Keratinocyte (primary cell): ENCODE results near the gene DGKZ. TPM values are rescaled to one million over a fixed set of nuclear protein-coding genes. Genes with fewer than 3 reads are reported as not detected.

Experiments used
- DNase-seq: peaks from one replicate; pipeline ENCODE4 v3.0.0-alpha.2; 2011; ENCODE audit warnings: low read depth, missing footprints, low spot score
- FAIRE-seq: peaks from 2 replicates; lab custom pipeline; 2011; peaks lifted over from hg19 to GRCh38; lab: Jason Lieb, UNC
- H2AFZ ChIP-seq: 2 replicates; pipeline ENCODE4 v1.6.0; 2012; ENCODE audit warnings: low read length, control low read depth, inconsistent platforms; ENCODE audit not compliant: control insufficient read depth
- H3K27ac ChIP-seq: 2 replicates; pipeline ENCODE4 v1.5.1; 2011; ENCODE audit warnings: low read length; ENCODE audit not compliant: control insufficient read depth, insufficient read depth
- H3K27me3 ChIP-seq: 3 replicates; pipeline ENCODE4 v1.6.0; 2011; ENCODE audit warnings: low read length; ENCODE audit not compliant: control insufficient read depth, insufficient read depth; ENCODE audit errors: extremely low read depth
- H3K36me3 ChIP-seq, 2 experiments: 2 replicates in 1 of 2; 3 replicates in 1 of 2; pipeline ENCODE4 v1.5.1; 2011; ENCODE audit warnings: low read length in 2 of 2, mild to moderate bottlenecking in 1 of 2; ENCODE audit not compliant: control insufficient read depth in 2 of 2, insufficient read depth in 2 of 2; ENCODE audit errors: extremely low read depth in 1 of 2
- H3K4me1 ChIP-seq: 3 replicates; pipeline ENCODE4 v1.5.1; 2011; ENCODE audit warnings: low read length; ENCODE audit not compliant: control insufficient read depth, insufficient read depth; ENCODE audit errors: extremely low read depth
- H3K4me2 ChIP-seq: 3 replicates; pipeline ENCODE4 v1.6.0; 2011; ENCODE audit warnings: low read depth, low read length; ENCODE audit not compliant: control insufficient read depth, insufficient read depth; ENCODE audit errors: extremely low read depth
- H3K4me3 ChIP-seq, 3 experiments: fragments of 200-600 bp in 1 of 3; sonication (generic) in 1 of 3; 2 replicates in 2 of 3; 3 replicates in 1 of 3; pipeline ENCODE4 v1.5.1; 2011 to 2016; ENCODE audit warnings: low read length in 3 of 3, mild to moderate bottlenecking in 3 of 3, control low read depth in 2 of 3, inconsistent platforms in 1 of 3, low read depth in 1 of 3, mixed read lengths in 1 of 3, mixed run types in 1 of 3, moderate library complexity in 1 of 3; ENCODE audit not compliant: control insufficient read depth in 2 of 3, insufficient read depth in 2 of 3; ENCODE audit errors: extremely low read depth in 1 of 3
- H3K79me2 ChIP-seq: 2 replicates; pipeline ENCODE4 v1.6.0; 2012; ENCODE audit warnings: low read length; ENCODE audit not compliant: control insufficient read depth, insufficient read depth
- H3K9ac ChIP-seq: 3 replicates; pipeline ENCODE4 v1.6.0; 2011; ENCODE audit warnings: low read length; ENCODE audit not compliant: control insufficient read depth, insufficient read depth; ENCODE audit errors: extremely low read depth
- H3K9me1 ChIP-seq: 3 replicates; pipeline ENCODE4 v1.6.0; 2011; ENCODE audit warnings: low read length; ENCODE audit not compliant: control insufficient read depth, insufficient read depth; ENCODE audit errors: extremely low read depth
- H3K9me3 ChIP-seq: 2 replicates; pipeline ENCODE4 v1.5.1; 2012; ENCODE audit warnings: low read depth, low read length; ENCODE audit not compliant: control insufficient read depth
- H4K20me1 ChIP-seq: 3 replicates; pipeline ENCODE4 v1.6.0; 2011; ENCODE audit warnings: low read length; ENCODE audit not compliant: control insufficient read depth, insufficient read depth; ENCODE audit errors: extremely low read depth
- EZH2 ChIP-seq: IDR thresholded peaks from one replicate; pipeline ENCODE4 v1.6.1; 2012; ENCODE audit warnings: inconsistent platforms, mild to moderate bottlenecking, low read length, moderate library complexity
- dilution Hi-C: fragments of 300-500 bp; cut with MboI; formaldehyde crosslinking; loops from one replicate; pipeline ENCODE4 v1.7.0; 2020; ENCODE audit warnings: low sequenced_read_pairs; ENCODE audit not compliant: extremely low pct_ligation_motif_present
- polyA plus RNA-seq, 5 experiments: library from polyadenylated mRNA; depleted of rRNA in 3 of 5; stranded (reverse) in 3 of 5; stranded (forward) in 1 of 5; unstranded in 1 of 5; fragments of >200 nt; gene quantifications; 1 replicate in 1 of 5; 2 replicates in 3 of 5; 3 replicates in 1 of 5; pipeline versions ENCODE4 v1.2.1 to v1.2.3, GENCODE V29; 2011 to 2012; ENCODE audit warnings: missing spikeins in 2 of 5, low read depth in 1 of 5, low replicate concordance in 1 of 5
- TF ChIP-seq, protein P1 (sequence below), 3 experiments: IDR thresholded peaks in 1 of 3; conservative IDR thresholded peaks in 1 of 3; optimal IDR thresholded peaks in 1 of 3; 2 replicates in 2 of 3; 3 replicates in 1 of 3; pipeline versions ENCODE3 to v1.5.1; 2011; ENCODE audit warnings: low read length in 3 of 3, mild to moderate bottlenecking in 3 of 3, moderate library complexity in 2 of 3, control low read depth in 1 of 3, inconsistent platforms in 1 of 3; ENCODE audit not compliant: insufficient read depth in 2 of 3; ENCODE audit errors: extremely low read depth in 1 of 3

Gene DGKZ
- polyA plus RNA-seq, 1 donor (not counting 4 experiments of a cell fraction or from before 2014, with no cell fraction given), result 23.3 TPM

DNA sequence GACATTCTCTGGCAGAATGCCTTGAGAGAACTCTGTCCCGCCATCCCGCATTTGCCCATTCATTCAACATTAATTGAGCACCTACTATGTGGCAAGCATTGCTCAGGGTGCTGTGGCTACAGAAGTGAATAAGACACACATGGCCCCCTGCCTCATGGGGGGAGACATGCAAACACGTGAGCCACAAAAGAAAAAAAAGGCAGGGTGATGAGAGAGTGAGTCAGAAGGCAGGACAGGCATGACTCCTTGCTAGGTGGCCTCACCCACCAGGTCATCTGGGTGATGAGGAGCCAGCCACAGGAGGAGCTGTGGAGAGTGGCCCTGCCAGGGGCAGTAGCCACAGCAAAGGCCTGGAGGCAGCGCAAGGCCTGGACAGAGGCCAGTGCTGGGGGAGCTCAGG is 39.4 kb downstream of the DGKZ start:
- H3K4me2 ChIP-seq, result no peak overlapping the region
- peaks cover 2% of the 10 kb centered on the region for H4K20me1 ChIP-seq
- FAIRE-seq (no peak), DNase-seq (peak; percentile 35)
- dilution Hi-C loops, result no loop called here
- H3K79me2 ChIP-seq, result no peaks in the 10 kb centered on the region
- H3K9ac ChIP-seq, result no peak overlapping the region
- no peak overlapping the region for H3K4me3 ChIP-seq
- no peaks in the 10 kb centered on the region for H3K9me3 ChIP-seq
- H3K27ac ChIP-seq, result no peak overlapping the region
- H3K4me1 ChIP-seq, result peaks cover 17% of the 10 kb centered on the region
- H3K9me1 ChIP-seq, result no peaks in the 10 kb centered on the region
- H3K36me3 ChIP-seq, result no peaks in the 10 kb centered on the region
- no peak for TF ChIP-seq EZH2
- TF ChIP-seq, protein P1, sequence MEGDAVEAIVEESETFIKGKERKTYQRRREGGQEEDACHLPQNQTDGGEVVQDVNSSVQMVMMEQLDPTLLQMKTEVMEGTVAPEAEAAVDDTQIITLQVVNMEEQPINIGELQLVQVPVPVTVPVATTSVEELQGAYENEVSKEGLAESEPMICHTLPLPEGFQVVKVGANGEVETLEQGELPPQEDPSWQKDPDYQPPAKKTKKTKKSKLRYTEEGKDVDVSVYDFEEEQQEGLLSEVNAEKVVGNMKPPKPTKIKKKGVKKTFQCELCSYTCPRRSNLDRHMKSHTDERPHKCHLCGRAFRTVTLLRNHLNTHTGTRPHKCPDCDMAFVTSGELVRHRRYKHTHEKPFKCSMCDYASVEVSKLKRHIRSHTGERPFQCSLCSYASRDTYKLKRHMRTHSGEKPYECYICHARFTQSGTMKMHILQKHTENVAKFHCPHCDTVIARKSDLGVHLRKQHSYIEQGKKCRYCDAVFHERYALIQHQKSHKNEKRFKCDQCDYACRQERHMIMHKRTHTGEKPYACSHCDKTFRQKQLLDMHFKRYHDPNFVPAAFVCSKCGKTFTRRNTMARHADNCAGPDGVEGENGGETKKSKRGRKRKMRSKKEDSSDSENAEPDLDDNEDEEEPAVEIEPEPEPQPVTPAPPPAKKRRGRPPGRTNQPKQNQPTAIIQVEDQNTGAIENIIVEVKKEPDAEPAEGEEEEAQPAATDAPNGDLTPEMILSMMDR (optimal IDR thresholded peaks at IDR 0.05 in 1 of 3, IDR thresholded peaks at IDR 0.05 in 1 of 3, conservative IDR thresholded peaks at IDR 0.05 in 1 of 3; ENCODE audit: extremely low read depth in 1 of 3, insufficient read depth in 2 of 3, low read length in 3 of 3), result no peak
- no peak overlapping the region for H2AFZ ChIP-seq
- peaks cover 57% of the 10 kb centered on the region for H3K27me3 ChIP-seq

DNA sequence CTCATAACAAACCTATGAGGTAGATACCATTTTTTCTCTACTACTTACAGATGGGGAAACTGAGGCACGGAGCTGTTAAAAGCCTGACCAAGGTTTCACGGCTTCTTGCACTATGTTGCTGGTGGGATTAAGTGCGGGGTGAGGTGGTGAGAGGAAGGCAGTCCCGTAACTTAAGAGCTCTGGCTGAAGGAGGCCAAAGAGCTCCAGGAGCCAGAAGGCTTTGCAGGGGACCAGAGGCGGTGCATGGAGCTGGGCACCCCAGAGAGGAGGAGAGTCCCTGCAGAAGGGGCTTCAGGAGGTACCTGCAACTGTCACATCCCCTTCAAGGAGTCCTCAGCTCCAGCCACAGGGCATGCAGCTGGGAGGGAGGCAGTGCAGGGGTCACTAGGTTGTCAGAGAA is 40.2 kb downstream of the DGKZ start:
- Histone ChIP-seq H3K9ac (no peak overlapping the region), H3K27ac (no peak overlapping the region), H3K9me1 (no peaks in the 10 kb centered on the region), H3K4me3 (no peak overlapping the region), H4K20me1 (peaks cover 2% of the 10 kb centered on the region), H2AFZ (no peak overlapping the region), H3K27me3 (peaks cover 58% of the 10 kb centered on the region), H3K36me3 (no peaks in the 10 kb centered on the region), H3K4me2 (no peak overlapping the region), H3K9me3 (no peaks in the 10 kb centered on the region), H3K4me1 (peaks cover 17% of the 10 kb centered on the region), H3K79me2 (no peaks in the 10 kb centered on the region)
- no peak for FAIRE-seq
- no peak for TF ChIP-seq EZH2
- TF ChIP-seq, protein P1 (optimal IDR thresholded peaks at IDR 0.05 in 1 of 3, IDR thresholded peaks at IDR 0.05 in 1 of 3, conservative IDR thresholded peaks at IDR 0.05 in 1 of 3; ENCODE audit: extremely low read depth in 1 of 3, insufficient read depth in 2 of 3, low read length in 3 of 3), result no peak
- dilution Hi-C loops, result no loop called here
- no peak for DNase-seq
